BJ (cell line): ENCODE results near the gene RRP1B. TPM values are rescaled to one million over a fixed set of nuclear protein-coding genes. Genes with fewer than 3 reads are reported as not detected.

Experiments
- CTCF ChIA-PET: fragments of 350-600 bp; formaldehyde crosslinking; extraction: SDS; loops from one replicate; lab custom pipeline; 2021; ENCODE audit warnings: antibody characterized with exemption, inconsistent platforms; lab: Yijun Ruan, JAX
- POLR2A ChIA-PET: fragments of 300-600 bp; sonication (Branson Sonifier 250); formaldehyde crosslinking; extraction: SDS; loops from one replicate; lab custom pipeline; 2021; ENCODE audit warnings: antibody characterized with exemption; lab: Charles Lee
- DNase-seq: peaks from one replicate; pipeline ENCODE4 v3.0.0-alpha.2; 2011; ENCODE audit warnings: low read depth
- H3K27me3 ChIP-seq: 2 replicates; pipeline ENCODE4 v1.6.0; 2011; ENCODE audit warnings: low read length; ENCODE audit not compliant: control insufficient read depth, insufficient read depth
- H3K36me3 ChIP-seq: 2 replicates; pipeline ENCODE4 v1.5.1; 2011; ENCODE audit warnings: low read length; ENCODE audit not compliant: control insufficient read depth, insufficient read depth
- H3K4me3 ChIP-seq: 2 replicates; pipeline ENCODE4 v1.5.1; 2011; ENCODE audit warnings: low read depth, mild to moderate bottlenecking, control low read depth, low read length
- polyA plus RNA-seq: library from polyadenylated mRNA; depleted of rRNA; stranded (reverse); fragments of >200 nt; gene quantifications from 2 replicates; pipeline ENCODE4 v1.2.3, GENCODE V29; 2011; rRNA removed
- small RNA-seq: library from RNA; depleted of rRNA; stranded (forward); fragments of <200 nt; gene quantifications from one replicate; pipeline ENCODE3, GENCODE V24; 2012; ENCODE audit warnings: low replicate concordance, low read depth; ENCODE audit not compliant: insufficient read length
- TF ChIP-seq, protein P1 (sequence below): IDR thresholded peaks from 2 replicates; pipeline ENCODE4 v1.5.1; 2011; ENCODE audit warnings: low read depth, mild to moderate bottlenecking, control low read depth, inconsistent platforms, low read length, moderate library complexity; ENCODE audit not compliant: insufficient read depth

The RRP1B gene
- polyA plus RNA-seq, 1 experiment = 11.6 TPM

GRCh38 chr21:43743947-43744346 lies 84.6 kb downstream of the RRP1B start:
- peaks cover 39% of the 10 kb centered on the region for H3K36me3 ChIP-seq
- no peaks in the 10 kb centered on the region for H3K27me3 ChIP-seq
- no peak overlapping the region for H3K4me3 ChIP-seq
- ChIA-PET POLR2A (no interaction called here), CTCF (no interaction called here)
- DNase-seq = no peak
- TF ChIP-seq, protein P1, sequence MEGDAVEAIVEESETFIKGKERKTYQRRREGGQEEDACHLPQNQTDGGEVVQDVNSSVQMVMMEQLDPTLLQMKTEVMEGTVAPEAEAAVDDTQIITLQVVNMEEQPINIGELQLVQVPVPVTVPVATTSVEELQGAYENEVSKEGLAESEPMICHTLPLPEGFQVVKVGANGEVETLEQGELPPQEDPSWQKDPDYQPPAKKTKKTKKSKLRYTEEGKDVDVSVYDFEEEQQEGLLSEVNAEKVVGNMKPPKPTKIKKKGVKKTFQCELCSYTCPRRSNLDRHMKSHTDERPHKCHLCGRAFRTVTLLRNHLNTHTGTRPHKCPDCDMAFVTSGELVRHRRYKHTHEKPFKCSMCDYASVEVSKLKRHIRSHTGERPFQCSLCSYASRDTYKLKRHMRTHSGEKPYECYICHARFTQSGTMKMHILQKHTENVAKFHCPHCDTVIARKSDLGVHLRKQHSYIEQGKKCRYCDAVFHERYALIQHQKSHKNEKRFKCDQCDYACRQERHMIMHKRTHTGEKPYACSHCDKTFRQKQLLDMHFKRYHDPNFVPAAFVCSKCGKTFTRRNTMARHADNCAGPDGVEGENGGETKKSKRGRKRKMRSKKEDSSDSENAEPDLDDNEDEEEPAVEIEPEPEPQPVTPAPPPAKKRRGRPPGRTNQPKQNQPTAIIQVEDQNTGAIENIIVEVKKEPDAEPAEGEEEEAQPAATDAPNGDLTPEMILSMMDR = no peak

DNA sequence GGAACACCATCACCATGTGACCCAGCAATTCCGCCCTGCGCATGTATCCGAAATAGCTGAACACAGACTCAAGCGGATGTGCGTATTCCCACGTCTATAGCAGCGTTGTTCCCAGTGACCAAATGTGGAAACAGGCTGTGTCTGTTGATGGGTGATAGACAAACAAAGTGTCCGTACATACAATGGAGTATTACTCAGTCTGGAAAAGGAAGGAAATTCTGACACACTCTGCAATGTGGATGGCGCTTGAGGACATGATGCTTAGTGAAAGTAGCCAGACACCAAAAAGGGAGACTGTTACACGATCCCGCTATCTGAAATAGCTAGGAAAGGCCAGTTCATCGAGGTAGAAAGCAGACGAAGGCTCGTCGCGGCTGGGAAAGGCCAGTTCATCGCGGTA lies 85.4 kb downstream of the RRP1B start:
- POLR2A ChIA-PET = no interaction called here
- DNase-seq = no peak
- TF ChIP-seq, protein P1 = no peak
- Histone ChIP-seq H3K36me3 (peaks cover 44% of the 10 kb centered on the region), H3K27me3 (no peaks in the 10 kb centered on the region), H3K4me3 (no peak overlapping the region)
- CTCF ChIA-PET = no interaction called here

Small RNAs within 50 kb of the gene (small RNA-seq; reads per million reads assigned to genes)
- gene MIR6070 = not detected

Other genes starting within 250 kb of the RRP1B start
- 0.72 and 0.98 TPM in 2 replicates for gene SIK1, start 232.4 kb upstream of the RRP1B start, polyA plus RNA-seq
- gene HSF2BP, start 72 bp upstream of the RRP1B start, polyA plus RNA-seq = 1.2 TPM in 2 replicates
- 143 and 192 TPM in 2 replicates for gene PDXK, start 59.6 kb downstream of the RRP1B start, polyA plus RNA-seq
- 58.2 and 66.5 TPM in 2 replicates for gene CSTB, start 116.7 kb downstream of the RRP1B start, polyA plus RNA-seq
- 7.3 and 14.4 TPM in 2 replicates for gene RRP1, start 130.0 kb downstream of the RRP1B start, polyA plus RNA-seq
- 39.7 and 68.5 TPM in 2 replicates for gene AGPAT3, start 205.7 kb downstream of the RRP1B start, polyA plus RNA-seq